Stimulated activated CD8-positive, alpha-beta memory T cell treated with anti-CD3 and anti-CD28 coated beads, Interleukin-7, amount 100 ng/mL, for 1 hour (primary cell): ENCODE data around the gene PLA2G4A.
"Not testable (repeated sequence)": the region's sequence is repeated elsewhere in the genome, so short reads cannot be mapped to it uniquely, and the experiment has no call there.

ENCODE experiments used
- DNase-seq, 2 donors: peaks; one replicate each; pipeline ENCODE4 v3.0.0-alpha.2; 2020; ENCODE audit warnings: low read depth in 2 of 2

The PLA2G4A gene

DNA sequence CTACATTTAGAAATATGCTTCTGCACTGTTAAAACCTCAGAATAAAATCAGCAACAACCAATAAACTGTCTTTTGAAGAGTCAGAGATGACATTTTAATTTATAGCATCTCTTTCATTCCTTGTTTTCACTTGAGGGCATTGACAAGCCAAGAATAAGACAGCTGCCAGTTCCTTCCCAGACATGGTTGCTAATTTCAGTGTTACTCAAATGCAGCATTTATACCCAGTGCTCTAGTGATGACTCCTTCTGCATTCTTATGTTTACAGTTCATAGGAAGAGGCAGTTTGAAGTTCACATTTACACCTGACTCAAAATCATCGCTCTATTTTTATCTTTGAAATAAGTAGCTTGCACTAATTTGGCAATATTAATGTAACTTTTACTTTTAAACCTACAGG is 44.9 kb downstream of the PLA2G4A start:
- DNase-seq = no peak

DNA sequence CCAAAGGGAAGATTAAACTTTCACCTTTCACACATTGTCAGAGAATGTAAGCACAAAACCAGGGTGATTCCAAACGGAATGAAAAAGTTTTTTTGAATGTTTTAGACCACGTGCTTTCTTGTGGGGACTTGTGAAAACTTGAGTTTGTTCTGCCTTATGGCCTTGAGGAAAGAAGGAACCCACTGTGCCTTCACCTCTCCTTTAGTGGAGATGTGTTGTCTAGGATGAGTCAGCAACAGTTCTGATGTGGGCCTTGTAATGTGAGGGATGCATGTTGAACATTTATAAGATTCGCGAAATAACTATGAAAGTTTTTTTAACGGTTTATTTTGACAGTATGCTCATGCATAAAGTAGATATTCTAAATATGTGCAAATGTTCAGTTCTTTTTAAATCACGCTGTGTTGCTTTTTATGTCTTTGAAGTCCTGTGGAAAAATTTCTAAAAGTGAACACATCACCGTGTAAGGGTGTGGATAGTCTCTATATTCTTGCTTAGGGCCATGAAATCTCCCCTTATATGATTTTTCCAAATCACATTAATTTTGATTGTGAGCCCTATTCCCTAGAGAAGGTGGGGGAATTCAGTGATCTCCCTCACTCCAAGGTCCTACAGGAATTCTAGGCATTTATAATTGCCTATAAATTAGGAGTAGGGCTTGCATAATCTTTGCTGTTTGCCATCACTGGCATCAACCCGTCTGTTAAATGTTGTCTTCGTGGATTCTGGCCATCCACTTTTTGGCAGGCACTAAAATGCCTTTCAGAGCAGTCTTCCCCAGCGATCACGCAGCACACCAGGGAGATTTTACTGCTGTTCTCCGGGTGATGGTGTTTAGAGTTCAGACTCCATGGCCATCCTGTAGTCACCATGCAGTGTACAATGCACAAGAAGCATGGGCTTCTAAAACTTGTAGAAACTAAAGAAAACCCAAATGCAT is 47.4 kb downstream of the PLA2G4A start:
- no peak for DNase-seq

DNA sequence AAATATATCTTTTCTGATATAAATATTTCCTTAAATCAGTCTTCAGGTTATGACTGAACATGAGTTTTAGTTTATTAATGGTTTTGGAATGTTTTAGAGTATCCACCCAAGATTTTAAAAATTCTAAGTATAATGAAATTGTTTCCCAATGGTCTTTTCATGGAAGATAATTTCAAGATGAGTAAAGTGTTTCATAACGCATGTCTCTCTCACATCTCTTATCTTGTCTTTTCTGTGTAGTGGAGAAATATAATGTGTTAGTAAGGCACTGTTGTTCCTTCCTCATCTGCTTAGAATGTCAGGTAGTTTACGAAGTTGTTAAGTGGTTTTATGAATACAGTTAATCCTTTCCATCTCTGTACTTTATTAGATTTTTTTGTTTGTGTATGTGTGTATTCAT is 49.6 kb downstream of the PLA2G4A start:
- no peak for DNase-seq

- DNase-seq = no peak
Measured at GRCh38 chr1:186880982-186881381, 52.2 kb downstream of the PLA2G4A start.

GRCh38 chr1:186882372-186883134 is 53.8 kb downstream of the PLA2G4A start:
- DNase-seq = no peak

DNA sequence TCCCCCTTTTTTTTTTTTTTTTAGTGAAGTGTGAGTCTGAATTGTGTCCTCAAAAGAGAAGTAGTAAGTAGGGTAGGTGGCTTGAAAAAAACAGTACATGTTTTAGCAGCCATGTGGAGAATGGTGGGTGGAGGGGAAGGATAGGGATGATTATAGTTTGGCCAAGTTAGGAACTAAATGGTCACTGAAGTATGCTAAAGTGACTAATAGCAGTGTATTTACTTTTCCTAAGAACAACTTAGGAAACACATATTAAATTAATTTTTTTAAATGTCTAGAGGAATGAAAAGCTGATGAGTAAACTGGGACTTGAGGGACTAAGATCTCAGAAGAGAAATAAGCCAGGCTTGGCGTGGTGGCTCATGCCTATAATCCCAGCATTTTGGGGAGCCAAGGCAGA is 55.5 kb downstream of the PLA2G4A start:
- DNase-seq = no peak

GRCh38 chr1:186887203-186887602 is 58.5 kb downstream of the PLA2G4A start:
- no peak for DNase-seq

- no peak for DNase-seq
Measured at GRCh38 chr1:186888367-186888766, 59.6 kb downstream of the PLA2G4A start.

DNA sequence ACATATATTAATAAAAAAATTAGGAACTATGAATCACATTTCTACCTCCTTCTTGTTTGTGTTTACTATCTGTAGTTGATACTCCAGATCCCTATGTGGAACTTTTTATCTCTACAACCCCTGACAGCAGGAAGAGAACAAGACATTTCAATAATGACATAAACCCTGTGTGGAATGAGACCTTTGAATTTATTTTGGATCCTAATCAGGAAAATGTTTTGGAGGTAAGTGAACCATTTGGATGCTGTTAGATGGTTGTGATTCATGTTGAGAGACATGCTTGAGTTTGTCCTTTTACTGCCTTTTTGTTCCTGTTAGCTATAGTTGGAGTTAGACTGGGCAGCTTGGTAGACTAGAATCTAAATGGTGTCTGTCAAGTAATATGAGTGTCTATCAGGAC is 64.2 kb downstream of the PLA2G4A start:
- no peak for DNase-seq

DNA sequence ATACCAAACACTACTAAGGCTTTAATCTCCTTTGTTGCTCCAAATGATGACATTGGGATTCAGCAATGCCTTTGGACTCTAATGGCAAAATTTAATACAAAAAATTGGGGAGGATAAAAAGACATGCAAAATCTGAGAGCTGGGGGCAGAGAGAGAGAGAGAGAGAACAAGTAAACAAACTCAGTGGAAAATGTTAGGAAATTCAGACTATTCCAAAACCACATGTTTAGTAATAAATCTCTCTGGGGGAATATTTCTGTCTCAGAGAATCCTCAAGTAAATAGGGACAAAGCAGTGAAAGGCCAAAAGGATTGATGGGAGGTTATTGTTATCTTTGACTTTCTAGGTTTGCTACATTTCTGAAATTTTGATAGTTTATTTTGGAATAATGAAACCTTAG is 65.7 kb downstream of the PLA2G4A start:
- DNase-seq = no peak

DNA sequence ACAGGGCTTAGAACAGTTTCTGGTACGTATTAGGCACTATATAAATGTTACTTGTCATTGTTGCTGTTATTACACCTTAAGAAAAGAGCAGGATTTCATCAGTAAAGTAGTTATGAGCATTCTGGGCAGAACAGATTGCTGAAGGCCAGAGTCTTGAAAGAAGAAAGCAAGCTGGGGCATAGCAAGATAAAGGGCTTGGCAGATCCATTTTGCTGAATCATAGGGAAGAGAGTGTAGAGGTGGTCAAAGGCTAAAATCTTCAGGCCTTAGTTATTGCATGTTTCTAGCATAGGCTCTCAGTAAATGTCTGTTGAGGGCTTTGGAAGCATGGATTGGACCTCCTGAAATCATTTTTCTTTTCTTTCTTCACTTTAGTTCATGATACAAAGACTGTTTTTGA is 67.5 kb downstream of the PLA2G4A start:
- no peak for DNase-seq

DNA sequence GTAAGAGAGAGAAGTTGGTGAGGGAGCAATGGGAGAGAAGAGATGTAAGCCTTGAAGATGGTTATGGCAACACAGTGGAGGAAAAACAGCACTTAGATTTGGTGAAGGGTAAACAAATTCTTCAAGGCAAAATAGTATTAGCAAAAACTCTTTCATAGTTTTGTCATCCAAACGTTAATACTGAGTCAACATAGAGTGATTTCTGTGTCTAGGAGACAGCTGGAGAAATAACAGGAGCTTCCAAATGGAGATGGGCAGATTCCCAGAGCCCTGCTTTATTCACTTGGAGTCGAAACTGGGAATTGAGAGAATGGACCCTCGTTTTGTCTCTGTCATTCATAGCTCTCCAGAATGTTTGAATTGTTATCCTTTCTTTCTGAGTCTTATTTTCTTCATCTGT is 68.3 kb downstream of the PLA2G4A start:
- no peak for DNase-seq

DNA sequence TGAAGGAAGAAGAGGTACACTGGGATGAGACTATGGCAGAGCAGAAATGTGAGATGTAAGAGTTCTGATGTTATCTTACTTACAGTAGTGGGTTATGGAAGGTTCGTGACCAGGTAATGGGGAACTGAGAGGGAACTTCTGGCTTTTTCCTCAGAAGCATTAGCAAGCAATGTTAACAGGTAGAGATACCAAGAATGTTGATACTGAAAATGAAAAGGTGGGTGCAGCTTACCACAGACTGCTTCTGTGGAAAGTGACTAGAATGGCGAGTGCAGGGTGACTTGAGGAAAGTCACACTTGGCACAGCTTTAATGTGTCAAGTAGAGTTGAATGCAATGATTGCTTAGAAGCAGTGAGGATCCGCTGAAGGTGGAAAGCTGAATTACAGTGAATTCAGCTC is 70.8 kb downstream of the PLA2G4A start:
- DNase-seq = no peak

GRCh38 chr1:186899977-186900376 is 71.2 kb downstream of the PLA2G4A start:
- DNase-seq = no peak

DNA sequence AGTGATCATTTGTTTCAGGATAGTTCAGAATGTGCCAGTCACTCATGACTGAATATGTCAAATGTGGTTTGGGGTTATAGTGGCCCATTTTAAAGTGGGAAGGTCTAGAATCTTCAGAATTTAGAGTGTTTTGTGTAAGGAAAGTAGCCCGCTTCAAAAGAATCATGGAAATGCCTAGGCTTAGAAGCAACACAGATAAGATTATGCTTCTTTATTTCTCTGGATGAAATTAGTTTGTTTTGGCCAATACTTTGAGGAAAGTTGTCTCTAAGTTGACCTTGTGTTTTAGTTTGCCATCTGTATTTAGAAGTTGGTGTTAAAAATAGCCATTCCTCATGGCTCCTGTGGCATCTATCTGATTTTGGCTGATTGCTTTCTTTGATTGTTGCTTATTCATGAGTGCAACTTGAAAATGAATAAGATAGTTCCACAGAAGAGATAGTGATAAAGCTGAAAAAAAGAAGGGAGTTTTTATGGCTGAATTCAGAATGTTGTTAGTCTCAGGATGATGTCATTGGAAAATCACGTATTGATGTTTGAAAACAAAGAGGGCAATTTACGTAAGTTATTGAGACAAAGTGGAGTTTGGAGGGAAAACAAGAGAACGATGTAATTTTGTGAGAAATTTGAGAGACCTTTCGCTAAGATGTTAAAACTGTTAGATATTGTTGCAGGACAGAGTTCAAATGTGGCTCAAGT is 71.9 kb downstream of the PLA2G4A start:
- no peak for DNase-seq

DNA sequence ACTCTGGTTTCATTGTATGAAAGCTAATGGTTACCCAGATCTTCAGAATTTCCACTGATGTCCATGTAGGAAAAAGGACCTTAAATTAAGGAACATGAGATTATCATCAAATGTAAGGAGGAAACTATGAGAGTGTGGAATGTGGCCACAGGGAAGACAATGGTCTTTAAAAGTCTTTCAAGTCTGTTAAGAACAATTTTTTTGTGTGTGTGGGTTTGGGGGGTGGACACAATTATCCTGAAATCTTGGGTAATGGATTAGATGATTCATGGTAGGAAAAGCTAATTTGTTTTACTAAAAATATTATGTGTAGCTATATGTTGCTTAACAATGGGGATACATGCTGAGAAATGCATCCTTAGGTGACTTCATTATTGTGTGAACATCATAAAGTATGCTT is 72.9 kb downstream of the PLA2G4A start:
- DNase-seq = no peak

DNA sequence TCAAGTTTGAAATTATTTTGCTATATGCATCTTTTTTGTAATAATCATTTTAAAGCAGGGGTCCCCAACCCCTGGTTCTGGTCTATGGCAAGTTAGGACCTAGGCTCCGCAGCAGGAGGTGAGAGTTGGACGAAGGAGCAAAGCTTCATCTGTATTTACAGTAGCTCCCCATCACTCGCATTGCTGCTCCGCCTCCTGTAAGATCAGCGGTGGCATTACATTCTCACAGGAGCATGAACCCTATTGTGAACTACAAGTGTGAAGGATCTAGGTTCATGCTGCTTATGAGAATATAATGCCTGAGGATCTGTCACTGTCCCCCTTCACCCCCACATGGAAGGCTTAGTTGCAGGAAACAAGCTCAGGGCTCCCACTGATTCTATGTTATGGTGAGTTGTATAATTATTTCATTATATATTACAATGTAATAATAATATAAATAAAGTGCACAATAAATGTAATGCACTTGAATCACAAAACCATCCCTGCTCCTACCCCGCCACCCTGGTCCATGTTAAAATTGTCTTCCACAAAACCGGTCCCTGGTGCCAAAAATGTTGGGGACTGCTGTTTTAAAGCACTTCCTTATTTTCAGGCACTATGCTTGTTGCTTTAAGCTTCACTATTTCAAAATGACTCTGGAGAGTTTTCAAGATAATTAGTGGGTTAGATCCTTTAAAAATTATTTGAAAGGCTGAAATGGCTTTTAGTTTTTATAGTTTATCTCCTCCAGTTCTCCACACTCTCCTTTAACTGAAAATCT is 74.8 kb downstream of the PLA2G4A start:
- DNase-seq = no peak

GRCh38 chr1:186904361-186904760 is 75.6 kb downstream of the PLA2G4A start:
- no peak for DNase-seq

DNA sequence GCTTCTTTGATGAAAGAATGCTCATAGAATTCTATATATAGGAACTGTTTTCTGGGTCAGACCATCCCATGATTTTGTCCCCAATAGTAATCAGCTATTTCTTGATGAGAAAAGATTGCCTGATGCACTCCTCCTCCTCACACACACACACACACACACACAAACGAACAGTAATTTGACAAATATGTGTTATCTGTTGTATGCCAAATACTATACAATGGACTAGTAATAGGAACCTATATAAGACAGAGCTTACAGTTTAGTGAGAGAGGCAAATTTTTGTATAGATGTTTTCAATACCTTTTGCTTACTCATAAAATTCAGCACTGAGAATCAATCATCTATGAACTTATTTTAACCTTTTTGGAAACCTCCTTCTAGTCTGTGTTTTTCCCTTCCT is 76.8 kb downstream of the PLA2G4A start:
- no peak for DNase-seq

DNA sequence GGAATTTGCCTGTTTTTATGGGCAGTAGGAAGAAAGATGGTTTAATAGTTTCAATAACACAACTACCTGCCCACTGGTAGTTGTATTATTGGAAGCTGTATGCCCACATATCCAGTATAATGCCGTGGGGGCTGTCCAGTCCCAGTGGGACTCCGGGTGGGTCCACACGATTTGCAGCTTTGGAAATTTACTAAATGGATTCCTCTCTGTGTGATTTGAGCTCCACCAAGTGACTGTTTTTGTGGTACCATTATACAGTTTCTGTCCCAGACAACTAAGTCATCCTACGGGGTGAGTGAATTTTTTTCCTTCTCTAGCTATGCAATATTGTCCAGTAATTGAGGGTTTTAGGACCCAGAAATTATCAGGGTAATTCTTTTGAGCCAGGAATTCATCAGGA is 86.8 kb downstream of the PLA2G4A start:
- DNase-seq = no peak

GRCh38 chr1:186917106-186917786 is 88.5 kb downstream of the PLA2G4A start:
- DNase-seq = not testable (repeated sequence)
